Measurements from ENCODE around the gene RASSF10.

Gene RASSF10

DNA sequence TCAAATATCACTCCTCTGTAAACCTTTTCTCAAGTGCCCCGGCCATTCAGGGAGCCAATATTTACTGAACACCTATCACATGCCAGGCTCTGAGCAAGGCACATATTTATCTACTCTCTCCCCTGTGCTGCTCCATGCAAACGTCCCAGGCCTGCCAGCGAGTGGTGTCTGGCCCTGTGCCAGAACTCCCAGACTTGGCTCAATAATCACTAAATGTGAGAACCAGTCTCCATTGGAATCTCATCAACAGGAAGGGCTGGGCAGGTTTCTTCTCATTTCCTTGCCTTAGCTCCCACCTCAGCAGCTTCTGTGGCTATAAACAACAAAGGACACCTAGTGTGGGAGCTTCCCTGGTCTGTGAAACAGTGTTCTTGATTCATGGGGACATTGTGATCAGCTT lies 21.7 kb downstream of the RASSF10 start:
- Mint-ChIP-seq H3K27me3 (ENCODE audit: low read depth, poor library complexity) (peaks cover 17% of the 10 kb centered on the region), H3K4me1 (no peaks in the 10 kb centered on the region), H3K27ac (no peak overlapping the region), H3K9me3 (no peaks in the 10 kb centered on the region), H3K36me3 (ENCODE audit: low read depth) (no peaks in the 10 kb centered on the region), H3K4me3 (no peak overlapping the region)
- TF ChIP-seq, protein P1, sequence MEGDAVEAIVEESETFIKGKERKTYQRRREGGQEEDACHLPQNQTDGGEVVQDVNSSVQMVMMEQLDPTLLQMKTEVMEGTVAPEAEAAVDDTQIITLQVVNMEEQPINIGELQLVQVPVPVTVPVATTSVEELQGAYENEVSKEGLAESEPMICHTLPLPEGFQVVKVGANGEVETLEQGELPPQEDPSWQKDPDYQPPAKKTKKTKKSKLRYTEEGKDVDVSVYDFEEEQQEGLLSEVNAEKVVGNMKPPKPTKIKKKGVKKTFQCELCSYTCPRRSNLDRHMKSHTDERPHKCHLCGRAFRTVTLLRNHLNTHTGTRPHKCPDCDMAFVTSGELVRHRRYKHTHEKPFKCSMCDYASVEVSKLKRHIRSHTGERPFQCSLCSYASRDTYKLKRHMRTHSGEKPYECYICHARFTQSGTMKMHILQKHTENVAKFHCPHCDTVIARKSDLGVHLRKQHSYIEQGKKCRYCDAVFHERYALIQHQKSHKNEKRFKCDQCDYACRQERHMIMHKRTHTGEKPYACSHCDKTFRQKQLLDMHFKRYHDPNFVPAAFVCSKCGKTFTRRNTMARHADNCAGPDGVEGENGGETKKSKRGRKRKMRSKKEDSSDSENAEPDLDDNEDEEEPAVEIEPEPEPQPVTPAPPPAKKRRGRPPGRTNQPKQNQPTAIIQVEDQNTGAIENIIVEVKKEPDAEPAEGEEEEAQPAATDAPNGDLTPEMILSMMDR (IDR thresholded peaks at IDR 0.05) = no peak
- DNase-seq = no peak

DNA sequence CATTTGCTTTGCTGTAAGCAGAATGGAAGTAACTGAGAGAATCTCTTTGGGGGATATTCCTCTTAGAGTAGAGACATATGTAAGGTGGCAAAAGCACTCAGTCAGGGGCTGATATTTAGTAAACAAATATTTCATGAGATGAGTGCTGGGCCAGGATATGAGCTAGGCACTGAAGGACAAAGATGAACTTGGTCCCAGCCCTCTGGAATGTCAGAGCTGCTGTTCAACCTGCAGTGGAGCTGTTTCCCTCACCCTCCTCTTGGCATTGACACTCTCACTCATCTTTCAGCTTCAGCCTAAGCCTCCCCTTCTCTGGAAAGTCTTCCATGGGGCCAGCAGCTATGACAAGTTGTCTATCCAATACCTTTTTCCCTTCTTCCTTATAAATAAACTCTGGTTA lies 22.2 kb downstream of the RASSF10 start:
- no peak overlapping the region for H3K4me3 Mint-ChIP-seq
- no peaks in the 10 kb centered on the region for H3K9me3 Mint-ChIP-seq
- TF ChIP-seq, protein P1 (IDR thresholded peaks at IDR 0.05) = no peak
- H3K27ac Mint-ChIP-seq = no peak overlapping the region
- no peaks in the 10 kb centered on the region for H3K36me3 Mint-ChIP-seq (ENCODE audit: low read depth)
- DNase-seq = no peak
- no peaks in the 10 kb centered on the region for H3K4me1 Mint-ChIP-seq
- peaks cover 17% of the 10 kb centered on the region for H3K27me3 Mint-ChIP-seq (ENCODE audit: low read depth, poor library complexity)

GRCh38 chr11:13033760-13034533 lies 24.8 kb downstream of the RASSF10 start:
- Mint-ChIP-seq H3K9me3 (no peaks in the 10 kb centered on the region), H3K27ac (no peak overlapping the region), H3K4me3 (no peak overlapping the region)

GRCh38 chr11:13035711-13036110 lies 26.6 kb downstream of the RASSF10 start:
- Mint-ChIP-seq H3K27me3 (ENCODE audit: low read depth, poor library complexity) (peaks cover 21% of the 10 kb centered on the region), H3K36me3 (ENCODE audit: low read depth) (no peaks in the 10 kb centered on the region), H3K4me3 (no peak overlapping the region), H3K9me3 (no peaks in the 10 kb centered on the region), H3K27ac (no peak overlapping the region), H3K4me1 (no peaks in the 10 kb centered on the region)
- TF ChIP-seq, protein P1 (IDR thresholded peaks at IDR 0.05) = no peak
- DNase-seq = no peak

More at GRCh38 chr11:13033760-13034533, 24.8 kb downstream of the RASSF10 start:
- H3K4me1 Mint-ChIP-seq = no peaks in the 10 kb centered on the region
- TF ChIP-seq, protein P1 (IDR thresholded peaks at IDR 0.05) = no peak
- H3K36me3 Mint-ChIP-seq (ENCODE audit: low read depth) = no peaks in the 10 kb centered on the region
- no peak for DNase-seq
- H3K27me3 Mint-ChIP-seq (ENCODE audit: low read depth, poor library complexity) = peaks cover 17% of the 10 kb centered on the region

- Mint-ChIP-seq H3K4me3 (no peak overlapping the region), H3K36me3 (ENCODE audit: low read depth) (no peaks in the 10 kb centered on the region), H3K27me3 (ENCODE audit: low read depth, poor library complexity) (peaks cover 21% of the 10 kb centered on the region), H3K27ac (no peak overlapping the region), H3K9me3 (no peaks in the 10 kb centered on the region), H3K4me1 (no peaks in the 10 kb centered on the region)
- DNase-seq = no peak
- TF ChIP-seq, protein P1 (IDR thresholded peaks at IDR 0.05) = no peak
Measured at GRCh38 chr11:13036235-13036634, 27.1 kb downstream of the RASSF10 start.

- Mint-ChIP-seq H3K36me3 (ENCODE audit: low read depth) (no peaks in the 10 kb centered on the region), H3K4me1 (no peaks in the 10 kb centered on the region), H3K27ac (no peak overlapping the region), H3K27me3 (ENCODE audit: low read depth, poor library complexity) (peaks cover 21% of the 10 kb centered on the region), H3K4me3 (no peak overlapping the region), H3K9me3 (no peaks in the 10 kb centered on the region)
- TF ChIP-seq, protein P1 (IDR thresholded peaks at IDR 0.05) = no peak
- DNase-seq = no peak
Measured at GRCh38 chr11:13038366-13038765, 29.2 kb downstream of the RASSF10 start.
